Inflammatory macrophage treated with lipopolysaccharide for 4 hours (primary cell): ENCODE data around the gene ADCY7.

Experiments used
- DNase-seq: peaks from one replicate; pipeline ENCODE4 v3.0.0-alpha.2; 2020

The ADCY7 gene

DNA sequence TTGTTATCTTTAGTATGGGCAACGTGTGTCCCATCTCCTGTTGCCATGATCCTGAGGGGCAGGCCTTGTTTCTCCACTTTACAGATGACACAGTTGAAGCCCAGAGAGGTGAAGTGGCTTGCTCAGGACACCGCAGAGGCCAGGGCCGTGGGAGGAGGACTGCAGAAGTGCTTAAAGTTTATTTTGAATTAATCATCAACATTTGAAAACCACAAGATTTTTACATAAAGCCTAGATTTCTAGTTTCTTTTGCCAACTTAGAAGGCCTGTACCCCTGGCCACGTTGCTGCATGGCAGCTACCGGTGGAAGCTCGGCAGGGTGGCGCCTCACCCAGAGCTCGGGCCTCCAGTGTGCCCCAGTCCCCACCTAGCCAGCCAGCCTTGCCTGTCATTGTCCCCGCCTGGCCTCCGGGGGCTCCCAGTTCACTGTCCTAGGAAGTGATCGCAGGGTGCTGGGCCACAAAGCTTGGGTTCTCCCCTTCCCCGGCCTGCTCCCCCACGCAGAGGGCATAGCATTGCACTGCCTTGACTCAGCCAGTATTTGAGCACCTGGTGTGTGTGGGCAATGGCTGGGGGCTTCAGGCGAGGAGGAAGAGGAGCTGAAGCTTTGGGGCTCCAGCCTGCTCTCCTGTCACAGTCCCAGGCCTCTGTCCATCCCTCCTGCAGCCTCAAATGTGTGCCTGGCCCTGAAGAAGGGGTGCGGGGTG lies 14.8 kb upstream of the ADCY7 start:
- peak; percentile 76 for DNase-seq

DNA sequence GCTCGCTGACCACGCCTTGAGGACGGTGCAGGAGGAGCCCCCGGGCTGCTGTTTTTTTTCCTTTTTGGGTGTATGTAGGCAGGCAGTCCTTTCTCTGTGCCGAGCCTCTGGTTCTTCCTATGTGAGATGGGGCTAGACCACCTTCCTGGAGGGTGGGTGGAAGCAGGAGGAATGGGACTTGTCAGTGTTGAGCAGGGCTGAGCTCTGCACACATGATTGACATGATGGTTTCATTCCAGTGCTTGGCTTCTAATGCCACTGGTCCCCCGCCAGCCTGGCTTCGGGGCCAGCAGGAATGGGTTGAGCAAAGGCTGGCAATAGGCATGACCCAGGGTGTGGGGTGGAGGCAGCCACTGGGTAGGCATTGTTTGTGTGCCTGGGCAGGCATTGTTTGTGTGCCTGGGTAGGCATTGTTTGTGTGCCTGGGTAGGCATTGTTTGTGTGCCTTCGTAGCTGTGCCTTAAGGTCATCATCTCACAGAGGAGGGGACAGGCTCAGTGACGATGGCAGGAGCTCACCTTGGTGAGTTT lies 14.2 kb upstream of the ADCY7 start:
- DNase-seq, result no peak

DNA sequence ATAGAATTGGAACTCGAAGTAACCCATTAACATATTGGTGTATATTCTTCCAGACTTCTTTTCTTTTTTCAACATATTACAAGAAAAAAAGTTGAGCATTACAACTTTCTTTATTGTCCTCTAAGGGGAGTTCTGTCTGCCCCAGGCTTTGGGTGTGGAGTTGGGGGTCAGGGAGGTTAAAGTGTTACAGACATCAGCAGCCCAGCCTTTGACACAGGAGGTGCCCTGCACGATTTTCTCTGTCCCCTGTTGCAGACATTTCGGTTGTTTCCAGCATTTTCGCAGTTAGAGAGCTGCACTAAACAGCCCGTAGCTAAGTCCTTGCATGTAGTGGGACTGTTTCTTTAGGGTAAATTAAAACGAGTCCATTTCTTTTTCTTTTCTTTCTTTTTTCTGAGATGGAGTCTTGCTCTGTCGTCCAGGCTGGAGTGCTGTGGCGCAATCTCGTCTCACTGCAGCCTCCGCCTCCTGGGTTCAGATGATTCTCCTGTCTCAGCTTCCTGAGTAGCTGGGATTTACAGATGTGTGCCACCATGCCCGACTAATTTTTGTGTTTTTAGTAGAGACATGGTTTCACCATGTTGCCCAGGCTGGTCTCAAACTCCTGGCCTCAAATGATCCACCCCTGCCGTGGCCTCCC lies 13.4 kb upstream of the ADCY7 start:
- no peak for DNase-seq

DNA sequence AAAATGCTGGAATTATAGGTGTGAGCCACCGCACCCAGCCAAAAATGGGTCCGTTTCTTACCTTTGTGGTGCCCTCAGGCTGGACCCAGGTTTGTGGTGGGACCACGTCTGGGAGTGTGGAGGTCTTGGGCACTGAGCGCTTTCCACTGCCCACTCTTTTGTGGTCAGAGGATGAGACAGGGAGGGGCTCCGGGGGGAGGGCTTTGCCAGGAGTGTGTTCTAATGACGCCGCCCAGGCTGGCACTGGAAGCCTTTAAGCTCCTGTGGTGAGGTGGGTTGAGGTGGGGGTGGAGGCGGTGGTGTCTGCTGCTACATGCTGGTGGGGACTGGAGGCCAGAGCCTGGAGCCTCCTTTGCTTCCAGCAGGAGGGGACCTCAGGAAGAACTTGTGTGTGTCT lies 12.8 kb upstream of the ADCY7 start:
- no peak for DNase-seq

DNA sequence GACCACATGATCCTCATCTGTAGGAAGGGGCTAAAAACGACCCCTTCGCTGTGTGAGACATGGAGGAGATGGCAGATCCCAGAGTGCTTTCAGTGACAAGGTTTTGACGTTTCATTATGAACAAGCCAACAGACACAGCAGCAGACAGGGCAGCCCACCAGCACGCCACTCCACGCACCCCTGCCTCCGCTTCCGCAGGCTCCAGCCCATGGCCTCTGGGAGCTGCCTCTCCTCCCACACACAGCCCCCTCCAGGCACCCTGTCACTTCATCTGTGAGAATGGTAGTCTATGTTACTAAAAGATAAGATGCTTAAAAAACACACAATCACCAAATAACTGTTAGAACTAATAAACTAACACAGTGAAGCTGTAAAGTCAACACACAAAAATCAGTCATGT lies 12.3 kb upstream of the ADCY7 start:
- no peak for DNase-seq

DNA sequence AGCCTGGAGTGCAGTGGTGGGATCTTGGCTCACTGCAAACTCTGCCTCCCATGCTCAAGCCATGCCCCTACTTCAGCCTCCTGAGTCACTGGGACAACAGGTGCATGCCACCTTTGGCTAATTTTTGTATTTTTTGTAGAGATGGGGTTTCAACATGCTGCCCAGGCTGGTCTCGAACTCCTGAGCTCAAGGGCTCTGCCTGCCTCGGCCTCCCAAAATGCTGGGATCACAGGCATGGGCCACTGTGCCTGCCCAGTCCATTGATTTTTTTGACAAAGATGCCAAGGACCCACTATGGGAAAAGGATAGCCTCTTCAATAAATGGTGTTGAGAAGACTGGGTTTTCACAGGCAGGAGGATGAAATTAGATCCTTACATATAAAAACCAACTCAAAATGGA lies 10.8 kb upstream of the ADCY7 start:
- DNase-seq, result no peak

DNA sequence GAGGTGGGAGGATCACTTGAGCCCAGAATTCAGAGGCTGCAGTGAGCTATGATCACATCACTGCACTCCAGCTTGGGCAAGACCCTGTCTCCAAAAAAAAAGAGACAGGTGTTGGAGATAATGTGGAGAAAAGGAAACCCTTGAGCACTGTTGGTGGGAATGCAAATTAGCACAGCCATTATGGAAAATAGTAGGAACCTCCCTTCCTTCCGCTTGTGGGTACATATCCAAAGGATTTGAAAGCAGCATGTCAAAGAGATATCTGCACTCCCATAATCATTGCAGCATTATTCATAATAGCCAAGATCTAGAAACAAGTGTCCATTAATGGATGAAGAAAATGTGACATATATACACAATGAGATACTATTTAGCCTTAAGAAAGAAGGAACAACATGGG lies 9.7 kb upstream of the ADCY7 start:
- no peak for DNase-seq

DNA sequence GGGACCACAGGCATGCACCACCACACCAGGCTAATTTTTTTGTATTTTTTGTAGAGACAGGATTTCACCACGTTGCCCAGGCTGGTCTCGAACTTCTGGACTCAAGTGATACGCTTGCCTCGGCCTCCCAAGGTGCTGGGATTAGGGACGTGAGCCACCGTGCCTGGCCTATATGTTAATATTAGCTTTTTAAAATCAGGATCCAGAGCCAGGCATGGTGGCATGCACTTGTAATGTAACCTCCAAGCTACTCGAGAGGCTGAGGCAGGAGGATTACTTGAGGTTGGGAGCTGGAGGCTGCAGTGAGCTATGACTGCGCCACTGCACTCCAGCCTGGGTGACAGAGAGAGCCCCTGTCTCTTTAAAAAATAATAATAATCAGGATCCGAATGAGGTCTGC lies 8.5 kb upstream of the ADCY7 start:
- no peak for DNase-seq

DNA sequence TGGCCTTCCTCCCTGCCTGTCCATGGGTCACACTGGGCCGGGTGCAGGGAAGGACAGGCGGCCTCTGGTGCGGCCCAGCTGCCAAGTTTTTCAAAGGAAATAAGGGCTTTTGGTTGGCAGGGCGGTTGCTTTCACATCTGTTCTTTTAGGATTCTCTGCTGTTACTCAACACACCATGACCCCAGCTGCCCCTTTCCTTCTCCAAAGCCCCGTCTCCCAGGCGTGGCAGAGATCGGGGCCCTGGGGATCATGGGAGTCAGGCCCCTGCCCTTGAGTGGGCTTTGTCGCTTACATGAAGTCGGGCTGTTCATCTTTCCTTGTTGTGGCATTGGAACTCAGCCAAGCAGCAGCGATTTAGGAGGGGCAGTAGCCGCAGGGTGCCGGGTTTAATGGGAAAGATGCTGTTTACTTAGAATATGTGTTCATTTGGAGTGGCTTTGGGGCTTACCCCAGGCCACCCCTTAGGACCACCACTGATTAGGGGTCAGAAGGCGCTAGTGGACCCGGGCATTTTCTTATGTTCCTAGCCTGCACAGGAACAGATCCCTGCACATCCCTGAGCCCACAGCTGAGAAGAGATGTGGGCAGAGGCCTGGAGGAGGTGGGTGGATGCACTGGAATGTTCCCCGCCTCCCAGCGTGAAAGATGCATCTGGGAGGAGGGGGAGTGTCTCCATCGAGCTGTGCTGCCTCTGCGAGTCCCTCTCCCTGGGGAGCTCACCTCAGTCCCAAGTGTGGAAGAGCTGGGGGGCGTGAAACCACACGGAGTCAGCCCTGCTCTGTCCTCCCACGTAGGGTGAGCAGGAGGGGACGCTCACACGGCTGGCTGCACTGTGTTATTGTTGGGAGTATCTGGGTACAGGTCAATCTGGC lies 6.8 kb upstream of the ADCY7 start:
- no peak for DNase-seq

DNA sequence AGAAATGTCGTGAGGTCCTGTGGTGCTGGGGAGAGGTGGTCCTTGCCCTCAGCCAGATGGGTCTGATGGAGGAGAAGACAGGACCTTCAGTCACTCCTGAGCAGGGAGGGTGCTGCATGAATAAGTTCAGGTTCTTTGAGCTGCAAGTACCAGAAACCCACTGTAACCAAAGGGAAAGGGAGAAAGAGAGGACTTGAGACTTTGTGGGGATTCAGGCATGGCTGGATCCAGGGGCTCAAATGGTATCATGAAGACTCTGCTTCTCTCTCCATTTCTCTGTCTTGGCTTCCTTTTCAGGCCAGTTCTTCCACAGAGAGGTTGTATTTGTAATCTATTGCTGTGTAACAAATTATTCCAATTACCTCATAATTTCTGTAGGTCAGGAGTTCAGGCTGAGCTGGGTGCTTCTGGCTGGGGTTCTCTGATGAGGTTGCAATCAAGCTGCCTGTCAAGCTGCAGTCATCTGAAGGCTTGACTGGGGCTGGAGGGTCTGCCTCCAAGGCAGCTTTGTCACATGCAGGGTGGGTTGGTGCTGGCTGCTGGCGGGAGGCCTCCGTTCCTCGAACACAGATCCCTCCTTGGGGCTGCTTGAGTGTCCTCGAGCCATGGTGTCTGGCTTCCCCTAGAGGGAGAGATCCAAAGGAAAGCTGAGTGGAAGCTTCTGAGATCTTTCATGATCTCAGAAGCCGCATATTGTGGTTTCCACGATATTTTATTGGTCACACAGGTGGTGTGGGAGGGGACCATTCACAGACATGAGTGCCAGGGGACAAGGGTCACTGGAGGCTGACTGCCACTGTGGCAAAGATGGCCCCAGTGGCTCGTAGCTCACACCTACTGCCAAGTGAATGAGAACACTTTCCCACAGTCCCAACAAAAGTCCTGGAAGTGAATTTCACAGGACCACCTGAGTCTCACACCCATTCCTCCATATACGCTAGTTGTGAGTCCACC lies 5.9 kb upstream of the ADCY7 start:
- no peak for DNase-seq

DNA sequence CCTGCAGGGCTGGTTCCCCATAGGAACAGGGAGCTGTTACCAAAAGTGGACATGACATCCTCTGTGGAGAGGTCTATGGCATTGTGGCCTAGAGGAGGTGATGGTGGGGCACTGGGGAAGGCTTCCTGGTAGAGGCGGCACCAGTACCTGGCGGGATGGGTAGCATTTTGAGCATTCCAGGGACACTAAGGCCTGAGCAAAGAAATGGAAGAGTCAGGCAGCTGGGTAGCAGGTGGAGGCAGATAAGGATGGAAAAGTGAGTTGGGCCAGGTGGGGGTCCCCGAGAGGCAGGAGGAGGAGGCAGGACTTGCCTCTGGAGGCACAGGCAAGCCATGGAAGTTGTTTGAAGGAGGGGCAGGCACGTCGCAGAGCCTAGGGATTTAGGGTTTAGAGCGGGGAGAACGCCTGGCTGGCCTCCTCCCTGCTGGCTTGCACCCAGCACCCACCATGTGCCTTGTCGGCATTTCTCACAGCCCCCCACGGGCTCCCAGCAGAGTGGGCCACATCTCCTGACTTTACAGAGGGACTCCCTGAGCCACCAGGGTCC lies 5.1 kb upstream of the ADCY7 start:
- no peak for DNase-seq

DNA sequence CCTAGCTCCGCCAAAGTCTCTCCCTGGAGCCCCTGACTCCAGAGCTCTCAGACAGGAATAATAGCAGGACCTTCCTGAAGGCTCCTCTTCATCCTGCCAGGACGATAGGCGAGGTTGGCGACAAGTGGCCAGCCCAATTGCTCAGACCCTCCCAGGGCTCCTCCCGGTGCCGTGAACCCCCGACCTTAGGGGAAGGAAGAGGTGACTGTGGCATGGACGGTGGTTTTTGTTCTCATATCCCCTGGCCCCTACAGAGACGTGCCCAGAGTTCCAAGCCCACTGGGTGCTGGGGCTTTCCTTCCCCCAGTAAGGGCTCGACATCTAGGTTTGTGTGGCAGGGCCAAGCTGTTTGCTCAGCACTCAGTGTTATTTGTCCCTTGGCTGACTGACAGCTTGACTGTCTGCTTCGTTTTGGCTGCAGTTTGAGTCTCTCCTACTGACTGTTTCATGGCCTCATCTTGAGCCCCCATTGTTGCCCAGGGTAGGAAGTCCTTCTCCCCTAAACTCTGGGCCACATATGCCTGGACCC lies 4.6 kb upstream of the ADCY7 start:
- DNase-seq, result no peak

DNA sequence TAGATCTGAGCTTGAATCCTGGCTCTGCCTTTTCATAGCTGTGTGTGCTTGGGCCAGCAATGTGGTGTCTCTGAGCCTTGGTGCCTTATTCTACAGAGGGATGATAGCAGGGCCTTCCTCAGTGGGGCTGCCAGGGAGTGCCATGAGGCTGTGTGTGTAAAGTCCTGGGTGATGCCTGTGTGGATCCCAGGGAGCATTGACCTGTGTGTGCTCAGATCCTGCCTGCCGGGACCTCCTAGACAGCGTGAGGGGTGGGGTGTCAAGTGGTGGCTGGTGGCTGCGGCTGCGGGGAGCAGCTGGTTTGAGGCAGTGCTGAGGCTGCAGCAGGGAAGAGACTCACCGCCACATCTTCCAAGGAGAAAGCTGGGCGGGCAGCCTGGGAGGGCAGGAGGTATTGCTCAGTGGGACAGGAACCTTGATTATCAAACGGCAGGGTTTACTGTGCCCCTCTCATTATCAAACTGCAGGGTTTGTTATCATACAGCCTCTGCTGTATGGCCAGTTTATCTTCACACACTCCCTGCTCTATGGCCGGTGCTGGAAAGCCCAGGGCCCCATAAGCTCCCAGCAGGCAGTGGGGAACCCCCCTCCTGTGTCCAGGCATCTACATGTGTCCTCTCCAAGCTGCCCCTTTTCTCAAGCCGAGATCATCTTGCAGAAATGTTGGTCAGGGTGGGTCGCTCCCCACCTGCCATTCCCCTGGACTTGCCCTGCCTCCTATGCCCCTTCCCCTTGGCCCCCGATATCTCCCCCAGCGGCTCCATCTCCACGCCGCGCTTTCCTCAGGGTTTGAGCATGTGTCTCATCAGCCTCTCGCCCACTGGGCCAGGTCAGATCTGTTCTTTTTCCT lies 3.1 kb upstream of the ADCY7 start:
- DNase-seq, result no peak

DNA sequence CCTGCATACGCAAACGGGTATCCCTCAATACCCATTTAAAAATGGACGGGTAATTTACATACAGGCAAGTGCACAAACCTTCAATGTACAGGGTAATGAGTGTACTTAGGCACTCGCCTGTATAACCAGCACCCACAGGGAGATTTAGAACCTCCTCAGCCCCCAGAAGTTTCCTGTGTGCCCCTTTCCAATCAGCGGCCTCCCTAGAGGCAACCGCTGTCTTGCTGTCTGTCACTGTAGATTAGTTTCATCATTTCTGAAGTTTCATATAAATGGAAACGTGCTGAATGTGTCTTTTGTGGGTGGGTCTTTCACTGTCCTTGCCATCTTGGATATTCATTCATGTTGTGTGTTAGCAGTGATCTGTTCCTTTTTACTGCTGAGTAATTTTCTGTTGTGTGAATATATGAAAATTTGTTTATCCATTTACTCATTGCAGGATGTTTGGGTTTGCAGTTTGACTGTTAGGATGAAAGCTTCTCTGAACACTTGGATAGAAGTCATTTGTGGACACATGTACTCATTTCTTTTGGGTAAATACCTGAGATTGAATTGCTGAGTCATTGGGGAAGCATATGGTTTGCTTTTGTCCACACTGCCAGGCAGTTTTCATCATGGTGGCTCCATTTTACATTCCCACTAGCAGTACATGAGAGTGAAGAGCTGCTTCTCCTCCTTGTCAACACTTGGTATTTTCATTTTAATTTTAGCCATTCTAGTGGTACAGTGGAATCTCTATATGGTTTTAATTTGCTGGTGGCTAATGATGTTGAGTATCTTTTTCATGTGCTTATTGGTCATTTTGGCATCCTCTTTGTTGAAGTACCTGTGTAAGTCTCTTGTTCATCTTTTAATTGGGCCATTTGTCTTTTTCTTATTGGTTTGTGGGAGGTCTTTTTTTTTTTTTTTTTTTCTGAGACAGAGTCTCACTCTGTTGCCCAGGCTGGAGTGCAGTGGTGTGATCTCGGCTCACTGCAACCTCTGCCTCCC lies 2.1 kb upstream of the ADCY7 start:
- no peak for DNase-seq

DNA sequence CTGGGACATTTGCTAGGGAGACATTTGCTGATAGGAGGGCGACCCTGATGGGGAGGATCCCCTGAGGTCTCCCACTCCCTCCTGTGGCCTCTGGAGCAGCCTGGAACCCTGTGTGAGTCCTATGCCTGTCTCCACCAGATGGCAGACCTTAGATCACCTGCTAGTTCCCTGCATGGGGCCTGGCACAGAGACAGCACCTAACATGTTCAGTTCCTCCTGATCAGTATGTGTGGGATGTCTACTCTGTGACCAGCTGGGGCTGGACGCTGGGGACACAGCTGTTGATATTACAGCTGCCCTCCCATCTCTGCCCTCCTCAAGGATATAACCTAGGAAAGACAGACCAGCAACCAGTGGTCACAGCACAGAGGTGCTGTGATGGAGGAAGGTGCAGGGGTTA lies 1.1 kb upstream of the ADCY7 start:
- no peak for DNase-seq

DNA sequence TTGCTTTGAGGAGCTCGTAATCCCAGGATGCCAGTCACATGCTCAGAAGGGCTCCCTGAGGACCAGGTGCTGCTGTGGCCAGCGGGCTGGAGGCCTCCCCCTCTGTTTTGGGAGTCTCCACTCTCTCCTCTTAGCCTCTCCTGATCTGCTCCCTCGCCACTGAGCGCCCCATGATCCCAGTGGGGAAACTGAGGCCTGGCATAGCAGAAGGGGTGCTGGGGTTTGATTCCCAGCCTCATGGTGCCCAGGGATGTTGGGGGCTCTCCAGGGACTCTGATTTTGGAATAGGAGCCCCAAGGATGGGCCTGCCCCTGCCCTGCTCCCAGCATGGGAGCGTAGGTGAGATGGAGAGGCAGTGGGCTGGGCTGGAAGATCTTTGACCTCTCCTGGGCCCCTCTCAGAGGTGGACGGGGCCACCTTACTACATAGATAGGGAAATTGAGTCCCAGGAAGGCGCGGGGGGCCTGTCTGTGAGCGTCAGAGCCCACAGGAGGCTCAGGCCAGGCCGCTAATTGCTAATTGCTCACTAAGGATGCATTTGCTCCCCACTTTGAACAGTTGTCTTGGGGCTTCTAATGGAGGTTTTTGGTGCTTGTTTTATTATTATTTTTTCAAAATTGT lies 525 bp upstream of the ADCY7 start:
- DNase-seq, result no peak

DNA sequence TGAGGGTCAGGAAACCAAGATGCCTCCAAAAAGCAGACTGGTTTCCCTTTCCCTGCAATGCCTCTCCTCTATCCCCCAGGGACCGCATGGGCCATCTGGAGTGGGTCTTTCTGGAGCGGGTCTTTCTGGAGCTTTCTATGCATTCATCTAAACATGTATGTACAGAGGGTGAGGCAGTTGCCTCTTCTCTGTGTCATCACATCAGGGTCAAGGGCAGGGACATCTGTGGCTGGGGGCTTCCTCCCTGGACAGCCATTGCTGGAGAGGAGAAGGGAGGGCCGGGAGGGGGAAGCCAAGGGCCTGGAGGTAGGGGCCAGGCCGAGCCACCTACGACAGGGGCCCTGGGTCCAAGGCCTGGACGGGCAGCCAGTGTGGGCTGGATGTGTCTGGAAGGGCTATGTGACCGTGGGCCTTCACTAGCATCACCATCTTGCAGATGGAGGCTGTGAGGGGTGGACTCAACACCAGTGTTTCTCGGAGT lies 840 bp downstream of the ADCY7 start:
- DNase-seq, result no peak

DNA sequence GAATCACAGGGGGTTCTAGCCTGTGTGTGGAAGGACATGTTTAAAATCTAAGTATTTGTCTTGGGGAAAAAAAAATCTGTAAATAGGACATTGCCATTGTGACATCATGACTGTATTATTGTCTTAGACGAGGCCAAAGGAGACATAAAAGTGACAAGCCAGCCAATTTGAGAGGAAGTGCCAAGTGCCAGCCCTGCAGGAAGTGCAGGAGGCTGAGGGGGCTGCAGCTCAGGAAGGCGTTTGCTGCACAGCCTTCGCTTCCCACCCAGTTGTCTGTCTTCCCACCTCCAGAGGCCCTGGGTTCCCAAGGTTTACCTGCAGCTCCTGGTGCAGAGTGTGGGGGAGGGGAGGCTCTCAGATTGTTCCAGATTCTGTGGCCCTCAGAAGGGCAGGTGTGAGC lies 1.3 kb downstream of the ADCY7 start:
- DNase-seq, result peak; percentile 56

DNA sequence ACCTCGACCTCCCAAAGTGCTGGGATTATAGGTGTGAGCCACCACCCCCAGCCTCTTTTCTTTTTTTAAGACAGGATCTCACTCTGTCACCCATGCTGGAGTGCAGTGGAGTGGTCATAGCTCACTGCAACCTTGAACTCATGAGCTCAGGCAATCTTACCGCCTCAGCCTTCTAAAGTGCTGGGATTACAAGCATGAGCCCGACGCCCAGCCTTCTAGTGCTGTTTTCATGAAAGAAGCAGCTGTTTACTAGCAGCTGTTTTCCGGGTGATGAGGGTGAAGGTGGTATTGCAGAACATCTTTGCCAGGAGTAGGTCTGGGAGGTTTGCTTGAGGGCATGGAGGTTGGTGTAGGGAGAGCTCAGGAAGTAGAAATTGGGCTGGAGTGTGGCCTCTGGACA lies 2.0 kb downstream of the ADCY7 start:
- DNase-seq, result no peak
